Activated naive CD8-positive, alpha-beta T cell treated with anti-CD3 and anti-CD28 coated beads, Interleukin-2, amount 50 U/mL, for 24 hours (primary cell): ENCODE data around the gene USE1.
A peak's percentile ranks its signal among the peaks of the same experiment; 100 is the strongest.

Experiments
- ATAC-seq: fragments of 150-1000 bp; cut with Tn5 transposase; one replicate; pipeline ENCODE4 v1.10.0; 2021
- DNase-seq: peaks from one replicate; pipeline ENCODE4 v3.0.0; 2021
- H3K27ac Mint-ChIP-seq: one replicate; pipeline ENCODE4 v1.8.0; 2021; ENCODE audit warnings: mild to moderate bottlenecking, mixed read lengths
- H3K27me3 Mint-ChIP-seq: one replicate; pipeline ENCODE4 v1.8.0; 2021; ENCODE audit warnings: mixed read lengths
- H3K36me3 Mint-ChIP-seq: one replicate; pipeline ENCODE4 v1.8.0; 2021; ENCODE audit warnings: low read depth, mixed read lengths
- H3K4me1 Mint-ChIP-seq: one replicate; pipeline ENCODE4 v1.8.0; 2021; ENCODE audit warnings: mixed read lengths
- H3K4me3 Mint-ChIP-seq: one replicate; pipeline ENCODE4 v1.8.0; 2021; ENCODE audit warnings: mild to moderate bottlenecking, moderate library complexity, mixed read lengths
- H3K9me3 Mint-ChIP-seq: one replicate; pipeline ENCODE4 v1.8.0; 2021; ENCODE audit warnings: mixed read lengths

USE1 gene

GRCh38 chr19:17214508-17215126 lies 540 bp upstream of the USE1 start:
- H3K9me3 Mint-ChIP-seq, result no peaks in the 10 kb centered on the region
- peaks cover 25% of the 10 kb centered on the region for H3K36me3 Mint-ChIP-seq
- H3K27ac Mint-ChIP-seq, result peak overlapping the region; percentile 79
- peak overlapping the region; percentile 80 for H3K4me3 Mint-ChIP-seq
- DNase-seq (no peak), ATAC-seq (no peak)
- H3K4me1 Mint-ChIP-seq, result peaks cover 22% of the 10 kb centered on the region
- H3K27me3 Mint-ChIP-seq, result no peaks in the 10 kb centered on the region

GRCh38 chr19:17216058-17216670 lies 1.0 kb downstream of the USE1 start:
- no peaks in the 10 kb centered on the region for H3K9me3 Mint-ChIP-seq
- H3K4me1 Mint-ChIP-seq, result peaks cover 20% of the 10 kb centered on the region
- ATAC-seq, result no peak
- peak overlapping the region; percentile 79 for H3K27ac Mint-ChIP-seq
- H3K4me3 Mint-ChIP-seq, result peak overlapping the region; percentile 80
- no peaks in the 10 kb centered on the region for H3K27me3 Mint-ChIP-seq
- DNase-seq, result no peak
- peaks cover 23% of the 10 kb centered on the region for H3K36me3 Mint-ChIP-seq

GRCh38 chr19:17219286-17219685 lies 4.1 kb downstream of the USE1 start:
- ATAC-seq (no peak), DNase-seq (no peak)
- Mint-ChIP-seq H3K27me3 (no peaks in the 10 kb centered on the region), H3K27ac (no peak overlapping the region), H3K36me3 (peaks cover 18% of the 10 kb centered on the region), H3K4me3 (no peak overlapping the region), H3K9me3 (no peaks in the 10 kb centered on the region), H3K4me1 (peaks cover 19% of the 10 kb centered on the region)

GRCh38 chr19:17220207-17220758 lies 5.1 kb downstream of the USE1 start:
- Mint-ChIP-seq H3K4me1 (peaks cover 10% of the 10 kb centered on the region), H3K9me3 (no peaks in the 10 kb centered on the region), H3K27ac (no peak overlapping the region), H3K36me3 (peaks cover 18% of the 10 kb centered on the region), H3K27me3 (no peaks in the 10 kb centered on the region), H3K4me3 (no peak overlapping the region)
- ATAC-seq, result no peak
- DNase-seq, result no peak

GRCh38 chr19:17225053-17225452 lies 9.9 kb downstream of the USE1 start:
- H3K36me3 Mint-ChIP-seq, result no peaks in the 10 kb centered on the region
- peaks cover 7% of the 10 kb centered on the region for H3K4me1 Mint-ChIP-seq
- peak overlapping the region; percentile 80 for H3K4me3 Mint-ChIP-seq
- no peak for DNase-seq
- no peak overlapping the region for H3K27ac Mint-ChIP-seq
- H3K9me3 Mint-ChIP-seq, result no peaks in the 10 kb centered on the region
- ATAC-seq, result no peak
- no peaks in the 10 kb centered on the region for H3K27me3 Mint-ChIP-seq

GRCh38 chr19:17226002-17226933 lies 11.1 kb downstream of the USE1 start, which contains the start of gene OCEL1:
OCEL1 (plus strand) TSS chr19:17226226; CDS start chr19:17226248, 22 bp downstream.
- Mint-ChIP-seq H3K4me3 (peak within 1 kb of the TSS; percentile 80), H3K4me1 (peaks cover 7% of the 10 kb centered on the region), H3K27me3 (no peaks in the 10 kb centered on the region), H3K36me3 (no peaks in the 10 kb centered on the region), H3K9me3 (no peaks in the 10 kb centered on the region), H3K27ac (peak within 1 kb of the TSS; percentile 85)
- ATAC-seq (peak; percentile 92), DNase-seq (peak; percentile 97)

- ATAC-seq, result no peak
- H3K9me3 Mint-ChIP-seq, result no peaks in the 10 kb centered on the region
- H3K27ac Mint-ChIP-seq, result no peak overlapping the region
- peaks cover 2% of the 10 kb centered on the region for H3K36me3 Mint-ChIP-seq
- DNase-seq, result no peak
- H3K4me1 Mint-ChIP-seq, result peaks cover 7% of the 10 kb centered on the region
- no peak overlapping the region for H3K4me3 Mint-ChIP-seq
- no peaks in the 10 kb centered on the region for H3K27me3 Mint-ChIP-seq
Observed at GRCh38 chr19:17227798-17228367, 12.7 kb downstream of the USE1 start.

GRCh38 chr19:17229890-17230289 lies 14.7 kb downstream of the USE1 start:
- DNase-seq, result no peak
- H3K36me3 Mint-ChIP-seq, result peaks cover 2% of the 10 kb centered on the region
- no peaks in the 10 kb centered on the region for H3K9me3 Mint-ChIP-seq
- H3K27ac Mint-ChIP-seq, result no peak overlapping the region
- no peak overlapping the region for H3K4me3 Mint-ChIP-seq
- no peaks in the 10 kb centered on the region for H3K27me3 Mint-ChIP-seq
- H3K4me1 Mint-ChIP-seq, result peaks cover 16% of the 10 kb centered on the region
- ATAC-seq, result no peak

- H3K27ac Mint-ChIP-seq, result no peak overlapping the region
- no peaks in the 10 kb centered on the region for H3K9me3 Mint-ChIP-seq
- ATAC-seq, result no peak
- peaks cover 12% of the 10 kb centered on the region for H3K4me1 Mint-ChIP-seq
- H3K36me3 Mint-ChIP-seq, result peaks cover 2% of the 10 kb centered on the region
- no peak overlapping the region for H3K4me3 Mint-ChIP-seq
- DNase-seq, result no peak
- H3K27me3 Mint-ChIP-seq, result no peaks in the 10 kb centered on the region
Observed at GRCh38 chr19:17232258-17232657, 17.1 kb downstream of the USE1 start.

GRCh38 chr19:17234911-17235299 lies 19.7 kb downstream of the USE1 start:
- Mint-ChIP-seq H3K4me3 (peak overlapping the region; percentile 80), H3K9me3 (no peaks in the 10 kb centered on the region), H3K36me3 (peaks cover 2% of the 10 kb centered on the region), H3K27ac (peak overlapping the region; percentile 39), H3K27me3 (no peaks in the 10 kb centered on the region), H3K4me1 (peaks cover 12% of the 10 kb centered on the region)
- DNase-seq (peak; percentile 79), ATAC-seq (peak; percentile 72)

- Mint-ChIP-seq H3K4me1 (peaks cover 12% of the 10 kb centered on the region), H3K36me3 (peaks cover 2% of the 10 kb centered on the region), H3K27me3 (no peaks in the 10 kb centered on the region), H3K4me3 (peak overlapping the region; percentile 80), H3K9me3 (no peaks in the 10 kb centered on the region), H3K27ac (peak overlapping the region; percentile 39)
- peak; percentile 68 for DNase-seq
- ATAC-seq, result peak; percentile 76
Observed at GRCh38 chr19:17235300-17235970, 20.3 kb downstream of the USE1 start.

- H3K27ac Mint-ChIP-seq, result no peak overlapping the region
- peaks cover 2% of the 10 kb centered on the region for H3K36me3 Mint-ChIP-seq
- ATAC-seq (no peak), DNase-seq (peak; percentile 32)
- H3K4me1 Mint-ChIP-seq, result peaks cover 12% of the 10 kb centered on the region
- H3K9me3 Mint-ChIP-seq, result no peaks in the 10 kb centered on the region
- H3K4me3 Mint-ChIP-seq, result peak overlapping the region; percentile 80
- H3K27me3 Mint-ChIP-seq, result no peaks in the 10 kb centered on the region
Observed at GRCh38 chr19:17235971-17236777, 21.0 kb downstream of the USE1 start.

- H3K36me3 Mint-ChIP-seq, result peaks cover 2% of the 10 kb centered on the region
- no peaks in the 10 kb centered on the region for H3K27me3 Mint-ChIP-seq
- no peak overlapping the region for H3K4me3 Mint-ChIP-seq
- no peaks in the 10 kb centered on the region for H3K9me3 Mint-ChIP-seq
- no peak for DNase-seq
- peaks cover 12% of the 10 kb centered on the region for H3K4me1 Mint-ChIP-seq
- no peak overlapping the region for H3K27ac Mint-ChIP-seq
- no peak for ATAC-seq
Observed at GRCh38 chr19:17236811-17237543, 21.8 kb downstream of the USE1 start.
